Motor neuron (in vitro differentiated cells): ENCODE measurements around the gene MAGI2. TPM values are rescaled to one million over a fixed set of nuclear protein-coding genes. Genes with fewer than 3 reads are reported as not detected.
A peak's percentile ranks its signal among the peaks of the same experiment; 100 is the strongest.

ENCODE experiments used
- ATAC-seq, 8 experiments: fragments of 200-7000 bp; cut with Tn5 transposase; replicated peaks in 6 of 8; 2 replicates each; pipeline ENCODE4 v1.8.0; 2021; ENCODE audit warnings: mild to moderate bottlenecking in 8 of 8, moderate library complexity in 8 of 8
- H3K27ac ChIP-seq, 2 donors: fragments of 250-450 bp; sonication (Bioruptor Pico); 2 replicates each; pipeline ENCODE4 v1.9.0; 2021; ENCODE audit warnings: antibody characterized with exemption in 2 of 2, mild to moderate bottlenecking in 2 of 2, moderate library complexity in 1 of 2
- H3K4me1 ChIP-seq, 2 donors: fragments of 250-450 bp; sonication (Bioruptor Pico); replicated peaks in 1 of 2; 2 replicates each; pipeline ENCODE4 v1.6.1; 2021; ENCODE audit warnings: antibody characterized with exemption in 2 of 2, mild to moderate bottlenecking in 2 of 2, moderate library complexity in 1 of 2
- H3K4me3 ChIP-seq, 5 donors: fragments of 250-450 bp; sonication (Bioruptor Pico); 2 replicates each; pipeline ENCODE4 v1.9.0; 2021; ENCODE audit warnings: antibody characterized with exemption in 5 of 5, mild to moderate bottlenecking in 5 of 5, moderate library complexity in 4 of 5
- WGBS, 10 experiments: fragments of 450-650 bp; shearing (Covaris generic); methylation state at CpG; one replicate each; pipeline ENCODE4 v1.0.0; 2022; 5-methylcytosine and 5-hydroxymethylcytosine counted together
- in situ Hi-C, 9 experiments: fragments of 400-800 bp; cut with MboI; loops; one replicate each; pipeline ENCODE4 v1.15.0; 2021; ENCODE audit warnings: low sequenced_read_pairs in 9 of 9, low pct_unique_long_range_greater_than_20kb in 2 of 9; ENCODE audit not compliant: unreplicated experiment in 9 of 9
- total RNA-seq, 8 experiments: library from RNA; unstranded; fragments of 300-600 nt; gene quantifications; 2 replicates each; pipeline versions ENCODE4 v1.2.3 to v1.2.4, GENCODE V29; 2022

MAGI2 gene
- total RNA-seq, 8 experiments from 2014 or later = 8.8 to 81.9 (median 28.2) TPM

- in situ Hi-C loops = no loop called here
- H3K4me3 ChIP-seq = no peak overlapping the region
- no peaks in the 10 kb centered on the region for H3K4me1 ChIP-seq
- peak in 4 of 8 experiments; percentile 29 to 61 (median 33) for ATAC-seq
- WGBS, 10 experiments = 7 to 92% (median 54%) methylated on average over 1 to 9 of the region's 9 CpGs; no CpG with 5 or more reads in 2 of the 10 experiments
- H3K27ac ChIP-seq = no peak overlapping the region
Measured at GRCh38 chr7:78218876-78219275, 1234.6 kb downstream of the MAGI2 start.

GRCh38 chr7:78218051-78218450, 1235.4 kb downstream of the MAGI2 start:
- ATAC-seq = no peak
- WGBS, 10 experiments = 0 to 80% (median 70%) methylated on average over 1 of the region's 1 CpG; no CpG with 5 or more reads in 4 of the 10 experiments
- H3K4me3 ChIP-seq = no peak overlapping the region
- in situ Hi-C loops = no loop called here
- no peaks in the 10 kb centered on the region for H3K4me1 ChIP-seq
- no peak overlapping the region for H3K27ac ChIP-seq

- in situ Hi-C loops = no loop called here
- 77 to 100% (median 85%) methylated on average over 1 to 3 of the region's 3 CpGs; no CpG with 5 or more reads in 4 of the 10 experiments for WGBS, 10 experiments
- Histone ChIP-seq H3K27ac (no peak overlapping the region), H3K4me3 (no peak overlapping the region), H3K4me1 (no peaks in the 10 kb centered on the region)
- no peak for ATAC-seq
Measured at GRCh38 chr7:78215199-78215598, 1238.3 kb downstream of the MAGI2 start.

GRCh38 chr7:78213402-78213801, 1240.1 kb downstream of the MAGI2 start:
- WGBS, 10 experiments = 85 to 100% (median 93%) methylated on average over 1 to 6 of the region's 6 CpGs
- Histone ChIP-seq H3K4me1 (no peaks in the 10 kb centered on the region), H3K4me3 (no peak overlapping the region), H3K27ac (no peak overlapping the region)
- ATAC-seq = no peak
- in situ Hi-C loops = no loop called here

GRCh38 chr7:78212476-78213060, 1240.9 kb downstream of the MAGI2 start:
- 80 to 100% (median 92%) methylated on average over 1 to 3 of the region's 3 CpGs; no CpG with 5 or more reads in 3 of the 10 experiments for WGBS, 10 experiments
- in situ Hi-C loops = no loop called here
- H3K4me1 ChIP-seq = no peaks in the 10 kb centered on the region
- ATAC-seq = no peak
- H3K27ac ChIP-seq = no peak overlapping the region
- no peak overlapping the region for H3K4me3 ChIP-seq

- ATAC-seq = peak in 1 of 8 experiments; percentile 26
- no peak overlapping the region for H3K4me3 ChIP-seq
- no peaks in the 10 kb centered on the region for H3K4me1 ChIP-seq
- H3K27ac ChIP-seq = no peak overlapping the region
- in situ Hi-C loops = no loop called here
Measured at GRCh38 chr7:78207269-78207668, 1246.2 kb downstream of the MAGI2 start.

GRCh38 chr7:78206769-78207168, 1246.7 kb downstream of the MAGI2 start:
- in situ Hi-C loops = no loop called here
- H3K4me1 ChIP-seq = no peaks in the 10 kb centered on the region
- H3K4me3 ChIP-seq = no peak overlapping the region
- peak in 1 of 8 experiments; percentile 57 for ATAC-seq
- no peak overlapping the region for H3K27ac ChIP-seq
- WGBS, 10 experiments = 0 to 80% (median 53%) methylated on average over 1 to 2 of the region's 2 CpGs; no CpG with 5 or more reads in 1 of the 10 experiments

GRCh38 chr7:78203042-78203720, 1250.3 kb downstream of the MAGI2 start:
- ATAC-seq = no peak
- no peaks in the 10 kb centered on the region for H3K4me1 ChIP-seq
- H3K4me3 ChIP-seq = no peak overlapping the region
- in situ Hi-C loops = no loop called here
- 75 to 100% (median 87%) methylated on average over 2 to 7 of the region's 7 CpGs for WGBS, 10 experiments
- no peak overlapping the region for H3K27ac ChIP-seq

GRCh38 chr7:78198756-78199155, 1254.7 kb downstream of the MAGI2 start:
- in situ Hi-C loops = no loop called here
- no peaks in the 10 kb centered on the region for H3K4me1 ChIP-seq
- ATAC-seq = peak in 3 of 8 experiments; percentile 62 to 95 (median 82)
- H3K4me3 ChIP-seq = no peak overlapping the region
- 10 to 100% (median 86%) methylated on average over 1 to 3 of the region's 3 CpGs; no CpG with 5 or more reads in 3 of the 10 experiments for WGBS, 10 experiments
- H3K27ac ChIP-seq = no peak overlapping the region

GRCh38 chr7:78197447-78197846, 1256.0 kb downstream of the MAGI2 start:
- Histone ChIP-seq H3K27ac (no peak overlapping the region), H3K4me1 (peaks cover 0 to 7% of the 10 kb centered on the region in 2 donors), H3K4me3 (no peak overlapping the region)
- in situ Hi-C loops = no loop called here
- ATAC-seq = no peak
- WGBS, 10 experiments = 25 to 90% (median 74%) methylated on average over 1 of the region's 1 CpG; no CpG with 5 or more reads in 6 of the 10 experiments

GRCh38 chr7:78195281-78195680, 1258.2 kb downstream of the MAGI2 start:
- in situ Hi-C loops = no loop called here
- Histone ChIP-seq H3K27ac (no peak overlapping the region), H3K4me1 (peaks cover 0 to 8% of the 10 kb centered on the region in 2 donors), H3K4me3 (no peak overlapping the region)
- WGBS, 10 experiments = 73 to 100% (median 88%) methylated on average over 1 to 6 of the region's 6 CpGs; no CpG with 5 or more reads in 1 of the 10 experiments
- ATAC-seq = no peak

- 56 to 100% (median 91%) methylated on average over 1 to 6 of the region's 6 CpGs for whole genome bisulfite sequencing, 10 experiments
- Histone ChIP-seq H3K4me1 (peaks cover 0 to 8% of the 10 kb centered on the region in 2 donors), H3K27ac (no peak overlapping the region), H3K4me3 (no peak overlapping the region)
- in situ Hi-C loops = no loop called here
- ATAC-seq = no peak
Measured at GRCh38 chr7:78194611-78195010, 1258.9 kb downstream of the MAGI2 start.

GRCh38 chr7:78191475-78192079, 1261.9 kb downstream of the MAGI2 start:
- no peak overlapping the region for H3K27ac ChIP-seq
- 54 to 100% (median 87%) methylated on average over 1 to 9 of the region's 9 CpGs; no CpG with 5 or more reads in 1 of the 10 experiments for WGBS, 10 experiments
- ATAC-seq = no peak
- in situ Hi-C loops = no loop called here
- H3K4me1 ChIP-seq = peaks cover 0 to 8% of the 10 kb centered on the region in 2 donors
- no peak overlapping the region for H3K4me3 ChIP-seq
